K562 treated with DMSO at 1 percent for 24 hours (cell line): Measurements from ENCODE around the gene VTI1B. TPM values are rescaled to one million over a fixed set of nuclear protein-coding genes. Genes with fewer than 3 reads are reported as not detected.

Experiments
- total RNA-seq: library from RNA; unstranded; fragments of 300-600 nt; gene quantifications from 2 replicates; pipeline ENCODE4 v1.2.3, GENCODE V29; 2022; ENCODE audit warnings: low read depth; ENCODE audit not compliant: insufficient read depth

Gene VTI1B
- total RNA-seq, result 52.9 and 58.1 TPM in 2 replicates

GRCh38 chr14:67674480-67675218 lies at the start of gene VTI1B:
Gene VTI1B (minus strand): TSS chr14:67674632. CDS start chr14:67674489, 143 bp downstream.

GRCh38 chr14:67701492-67701891 lies 27.1 kb upstream of the VTI1B start, which contains the start of gene RDH12:
Gene RDH12 (plus strand): TSS chr14:67701886. CDS start chr14:67722643, 20,757 bp downstream.

GRCh38 chr14:67695394-67695949 lies 21.0 kb upstream of the VTI1B start, which contains the start of gene RDH11:
Gene RDH11 (minus strand): TSS chr14:67695764. CDS start chr14:67695703, 61 bp downstream.

GRCh38 chr14:67619446-67620216 lies 54.8 kb downstream of the VTI1B start, which contains the start of gene ARG2:
Gene ARG2 (plus strand): TSS chr14:67619920. CDS start chr14:67619978, 58 bp downstream.

GRCh38 chr14:67599698-67600561 lies 74.5 kb downstream of the VTI1B start, which contains the start of gene PIGH:
Gene PIGH (minus strand): TSS chr14:67600268. CDS start chr14:67600203, 65 bp downstream.

Other genes starting within 250 kb of the VTI1B start
- 0.22 TPM in 1 of 2 replicates, not detected in the other for gene TMEM229B, start 185.9 kb downstream of the VTI1B start, total RNA-seq
- 3.0 and 5.8 TPM in 2 replicates for gene PLEKHH1, start 141.3 kb downstream of the VTI1B start, total RNA-seq
- 30.0 and 34.8 TPM in 2 replicates for gene PIGH, start 74.4 kb downstream of the VTI1B start, total RNA-seq
- gene ARG2, start 54.7 kb downstream of the VTI1B start, total RNA-seq, result 20.1 and 25.3 TPM in 2 replicates
- gene RDH11, start 21.1 kb upstream of the VTI1B start, total RNA-seq, result 33.7 and 34.0 TPM in 2 replicates
- 0.15 and 0.47 TPM in 2 replicates for gene RDH12, start 27.3 kb upstream of the VTI1B start, total RNA-seq
- 6.1 and 6.7 TPM in 2 replicates for gene ZFYVE26, start 142.0 kb upstream of the VTI1B start, total RNA-seq
- gene RAD51B, start 145.1 kb upstream of the VTI1B start, total RNA-seq, result 4.5 and 10.1 TPM in 2 replicates